Lung (tissue), 12 donors: ENCODE measurements around the gene ATRNL1. TPM values are rescaled to one million over a fixed set of nuclear protein-coding genes. Genes with fewer than 3 reads are reported as not detected.

ENCODE experiments used
- ATAC-seq: fragments of 200-7000 bp; cut with Tn5 transposase; one replicate; pipeline ENCODE4 v1.9.1; 2020; ENCODE audit warnings: moderate number of reproducible peaks; ENCODE audit not compliant: insufficient read depth, low FRiP score
- DNase-seq, 3 donors: peaks; one replicate each; pipeline ENCODE4 v3.0.0-alpha.2; 2013 to 2017
- H3K27ac ChIP-seq, 2 donors: one replicate each; pipeline ENCODE4 v1.5.1; 2013; ENCODE audit warnings: mild to moderate bottlenecking in 2 of 2, moderate library complexity in 2 of 2, control low read depth in 1 of 2, inconsistent platforms in 1 of 2, low read depth in 1 of 2, low read length in 1 of 2
- H3K27me3 ChIP-seq, 3 donors: one replicate each; pipeline ENCODE4 v1.5.1; 2013; ENCODE audit warnings: low read length in 2 of 3; ENCODE audit not compliant: control insufficient read depth in 3 of 3, insufficient read depth in 3 of 3
- H3K36me3 ChIP-seq, 4 donors: one replicate each; pipeline ENCODE4 v1.5.1; 2013; ENCODE audit warnings: low read length in 4 of 4, mild to moderate bottlenecking in 1 of 4, moderate library complexity in 1 of 4; ENCODE audit not compliant: control insufficient read depth in 4 of 4, insufficient read depth in 4 of 4
- H3K4me1 ChIP-seq, 5 donors: one replicate each; pipeline ENCODE4 v1.5.1; 2013; ENCODE audit warnings: low read length in 5 of 5, mild to moderate bottlenecking in 2 of 5, moderate library complexity in 1 of 5; ENCODE audit not compliant: control insufficient read depth in 5 of 5, insufficient read depth in 5 of 5
- H3K4me3 ChIP-seq: one replicate; pipeline ENCODE4 v1.5.1; 2013; ENCODE audit warnings: mild to moderate bottlenecking, control low read depth, moderate library complexity
- H3K9ac ChIP-seq, 2 donors: one replicate each; pipeline ENCODE4 v1.5.1; 2013; ENCODE audit warnings: low read length in 2 of 2, control low read depth in 1 of 2; ENCODE audit not compliant: insufficient read depth in 1 of 2
- H3K9me3 ChIP-seq, 4 donors: one replicate each; pipeline ENCODE4 v1.5.1; 2013; ENCODE audit warnings: low read length in 3 of 4, mild to moderate bottlenecking in 1 of 4, moderate library complexity in 1 of 4; ENCODE audit not compliant: control insufficient read depth in 4 of 4, insufficient read depth in 3 of 4
- CTCF ChIP-seq: IDR thresholded peaks from 2 replicates; pipeline ENCODE4 v1.5.1; 2012; ENCODE audit warnings: mild to moderate bottlenecking; ENCODE audit errors: control extremely low read depth, extremely low read depth
- WGBS, 2 donors: extraction: QIAGEN DNeasy Blood & Tissue Kit; methylation state at CpG; one replicate each; pipeline ENCODE4 v1.1.7; 2013; 5-methylcytosine and 5-hydroxymethylcytosine counted together
- polyA plus RNA-seq, 2 donors: library from polyadenylated mRNA; stranded (reverse); fragments of 200-250 nt; gene quantifications; one replicate each; pipeline ENCODE4 v1.2.1, GENCODE V29; 2013
- total RNA-seq, 2 donors: library from RNA; depleted of rRNA in 1 of 2; stranded (reverse); fragments of >200 nt in 1 of 2; gene quantifications; one replicate each; pipeline ENCODE4 v1.2.1, GENCODE V29; 2014 to 2021
- donor health status: control.
- donor health status: control.
- donor health status: Bipolar disorder and iron deficiency.
- donor health status: healthy.
- donor health status: DM: yes; HTN: yes; CAD: no.

ATRNL1 gene
- total and polyA plus RNA-seq, 4 donors = 0.05 to 11.1 (median 0.24) TPM

DNA sequence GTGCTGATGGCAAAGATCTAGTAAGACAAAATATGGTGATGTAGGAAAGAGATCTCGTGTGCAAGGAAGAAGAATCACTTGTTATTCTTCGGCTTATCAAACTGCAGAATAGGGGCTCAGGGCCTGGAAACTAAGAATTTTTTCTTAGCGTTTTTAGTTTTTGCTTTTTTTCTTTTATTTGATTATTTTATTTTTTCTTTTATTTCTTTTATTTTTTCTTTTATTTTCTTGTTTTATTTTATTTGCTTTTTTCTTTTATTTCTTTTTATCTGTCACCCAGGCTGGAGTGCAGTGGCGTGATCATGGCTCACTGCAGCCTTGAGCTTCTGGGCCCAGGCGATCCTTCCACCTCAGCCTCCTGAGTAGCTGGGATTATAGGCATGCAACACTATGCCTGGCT lies 70.0 kb downstream of the ATRNL1 start:
- H3K4me1 ChIP-seq = no peaks in the 10 kb centered on the region
- H3K27me3 ChIP-seq = no peaks in the 10 kb centered on the region
- TF ChIP-seq CTCF = no peak
- H3K27ac ChIP-seq = no peak overlapping the region
- no peak for ATAC-seq
- H3K36me3 ChIP-seq = no peaks in the 10 kb centered on the region
- WGBS, 2 donors = 94 to 95% methylated on average over 5 of the region's 5 CpGs
- no peak for DNase-seq
- H3K9me3 ChIP-seq = no peaks in the 10 kb centered on the region
- no peak overlapping the region for H3K9ac ChIP-seq
- H3K4me3 ChIP-seq = no peak overlapping the region

GRCh38 chr10:115164220-115164619 lies 71.1 kb downstream of the ATRNL1 start:
- no peaks in the 10 kb centered on the region for H3K27me3 ChIP-seq
- no peaks in the 10 kb centered on the region for H3K9me3 ChIP-seq
- no peak overlapping the region for H3K4me3 ChIP-seq
- H3K27ac ChIP-seq = no peak overlapping the region
- no peak for DNase-seq
- no peak for ATAC-seq
- TF ChIP-seq CTCF = no peak
- no peak overlapping the region for H3K9ac ChIP-seq
- H3K4me1 ChIP-seq = no peaks in the 10 kb centered on the region
- H3K36me3 ChIP-seq = no peaks in the 10 kb centered on the region
- 72 to 76% methylated on average over 2 of the region's 2 CpGs for WGBS, 2 donors

- H3K9me3 ChIP-seq = no peaks in the 10 kb centered on the region
- peaks cover 0 to under 1% (median 0%) of the 10 kb centered on the region in 5 donors for H3K4me1 ChIP-seq
- H3K27me3 ChIP-seq = no peaks in the 10 kb centered on the region
- H3K27ac ChIP-seq = no peak overlapping the region
- DNase-seq (no peak), ATAC-seq (no peak)
- H3K36me3 ChIP-seq = no peaks in the 10 kb centered on the region
- WGBS, 2 donors = 33 to 59% methylated on average over 2 of the region's 2 CpGs
- no peak overlapping the region for H3K4me3 ChIP-seq
- H3K9ac ChIP-seq = no peak overlapping the region
- no peak for TF ChIP-seq CTCF
These were observed 74.6 kb downstream of the ATRNL1 start for GRCh38 chr10:115167751-115168150.

- 3% methylated on average over 1 of the region's 1 CpG for WGBS, 2 donors
- no peak for TF ChIP-seq CTCF
- no peaks in the 10 kb centered on the region for H3K9me3 ChIP-seq
- H3K27ac ChIP-seq = no peak overlapping the region
- DNase-seq (peak in 2 of 3 donors; percentile 29 to 47), ATAC-seq (no peak)
- peaks cover 0 to 3% (median 0%) of the 10 kb centered on the region in 5 donors for H3K4me1 ChIP-seq
- no peaks in the 10 kb centered on the region for H3K27me3 ChIP-seq
- no peak overlapping the region for H3K9ac ChIP-seq
- no peak overlapping the region for H3K4me3 ChIP-seq
- no peaks in the 10 kb centered on the region for H3K36me3 ChIP-seq
These were observed 78.3 kb downstream of the ATRNL1 start for GRCh38 chr10:115171392-115171960.
